GM18951 (cell line): Measurements from ENCODE around the gene WDR81.

ENCODE experiments used
- POLR2A ChIP-seq: IDR thresholded peaks from 4 replicates; pipeline ENCODE4 v1.6.1; 2011; ENCODE audit warnings: mild to moderate bottlenecking; ENCODE audit not compliant: insufficient read length, insufficient read depth; ENCODE audit errors: extremely low read depth
- in situ Hi-C: fragments of 300-500 bp; cut with MboI; formaldehyde crosslinking; loops from one replicate; pipeline ENCODE4 v1.12.0; 2022; ENCODE audit warnings: low sequenced_read_pairs, mixed read lengths, inconsistent platforms; ENCODE audit not compliant: unreplicated experiment

The WDR81 gene

DNA sequence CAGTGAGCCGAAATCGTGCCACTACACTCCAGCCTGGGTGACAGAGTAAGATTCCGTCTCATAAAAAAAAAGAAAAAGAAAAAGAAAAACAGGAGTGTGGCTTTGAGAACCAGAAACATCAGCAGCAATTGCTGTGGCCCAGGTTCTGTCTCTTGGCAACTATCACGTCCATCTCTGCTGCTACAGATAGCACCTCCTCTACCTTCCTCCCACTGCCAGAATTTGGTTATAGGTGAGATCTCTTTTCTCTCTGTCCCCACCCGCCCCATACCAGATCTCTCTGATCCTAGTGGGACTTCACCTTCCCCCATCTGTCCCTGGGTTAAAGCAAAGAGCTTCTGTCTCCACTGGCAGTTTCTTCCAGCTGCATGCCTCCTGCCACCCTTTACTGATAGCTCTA is 17.4 kb upstream of the WDR81 start:
- in situ Hi-C loops, result loop anchor here (25.0 kb wide), 1 partner anchor 330 kb away; the partner anchor contains the start of genes DPH1, OVCA2 and RTN4RL1
- TF ChIP-seq POLR2A, result no peak

DNA sequence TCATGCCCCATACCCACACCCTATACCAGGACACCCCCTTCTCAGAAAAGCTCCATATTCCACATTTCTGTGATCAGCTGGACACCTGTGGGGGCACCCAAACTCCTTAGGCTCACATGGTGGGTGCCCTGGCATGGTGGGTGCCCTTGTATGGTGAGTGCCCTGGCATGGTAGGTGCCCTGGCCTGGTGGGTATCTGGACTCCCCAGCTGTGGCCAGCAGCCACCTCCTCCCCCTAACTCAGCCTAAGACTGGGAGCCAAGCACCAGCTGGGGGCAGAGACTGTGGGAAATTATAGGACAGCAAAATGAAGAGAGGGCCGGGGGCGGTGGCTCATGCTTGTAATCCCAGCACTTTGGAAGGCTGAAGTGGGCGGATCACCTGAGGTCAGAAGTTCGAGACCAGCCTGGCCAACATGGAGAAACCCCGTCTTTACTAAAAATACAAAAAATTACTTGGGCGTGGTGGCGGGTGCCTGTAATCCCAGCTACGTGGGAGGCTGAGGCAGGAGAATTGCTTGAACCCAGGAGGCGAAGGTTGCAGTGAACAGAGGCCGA is 15.6 kb upstream of the WDR81 start:
- in situ Hi-C loops, result loop anchor here (25.0 kb wide), 1 partner anchor 328 kb away; the partner anchor contains the start of genes DPH1, OVCA2 and RTN4RL1

DNA sequence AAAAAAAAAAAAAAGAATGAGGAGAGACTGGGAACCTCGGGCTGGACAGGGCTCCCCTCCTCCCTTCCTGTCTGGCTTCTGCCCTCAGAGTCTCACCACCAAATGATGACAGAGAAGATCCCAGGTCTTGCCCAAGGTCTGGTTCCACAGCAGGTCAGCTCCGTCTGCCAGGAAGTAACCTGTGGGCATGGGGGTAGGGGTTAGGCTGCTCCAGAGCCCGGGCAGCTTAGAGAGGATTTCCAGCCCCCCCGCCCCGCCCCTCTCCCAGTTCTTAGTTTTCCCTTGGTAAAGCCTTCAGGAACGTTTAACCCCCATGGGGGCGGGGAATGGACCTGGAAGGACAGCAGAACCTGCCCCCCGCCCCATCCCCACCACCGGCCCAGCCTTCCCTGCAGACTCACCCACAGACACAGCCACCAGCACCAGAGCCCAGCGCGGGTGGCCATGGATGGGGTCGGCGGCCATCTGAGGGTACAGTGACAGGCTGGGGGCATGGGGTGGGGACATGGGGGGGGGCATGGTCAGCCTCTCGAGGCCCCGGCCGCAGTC is 15.0 kb upstream of the WDR81 start:
- in situ Hi-C loops, result loop anchor here (25.0 kb wide), 1 partner anchor 328 kb away; the partner anchor contains the start of genes DPH1, OVCA2 and RTN4RL1
- no peak for TF ChIP-seq POLR2A

DNA sequence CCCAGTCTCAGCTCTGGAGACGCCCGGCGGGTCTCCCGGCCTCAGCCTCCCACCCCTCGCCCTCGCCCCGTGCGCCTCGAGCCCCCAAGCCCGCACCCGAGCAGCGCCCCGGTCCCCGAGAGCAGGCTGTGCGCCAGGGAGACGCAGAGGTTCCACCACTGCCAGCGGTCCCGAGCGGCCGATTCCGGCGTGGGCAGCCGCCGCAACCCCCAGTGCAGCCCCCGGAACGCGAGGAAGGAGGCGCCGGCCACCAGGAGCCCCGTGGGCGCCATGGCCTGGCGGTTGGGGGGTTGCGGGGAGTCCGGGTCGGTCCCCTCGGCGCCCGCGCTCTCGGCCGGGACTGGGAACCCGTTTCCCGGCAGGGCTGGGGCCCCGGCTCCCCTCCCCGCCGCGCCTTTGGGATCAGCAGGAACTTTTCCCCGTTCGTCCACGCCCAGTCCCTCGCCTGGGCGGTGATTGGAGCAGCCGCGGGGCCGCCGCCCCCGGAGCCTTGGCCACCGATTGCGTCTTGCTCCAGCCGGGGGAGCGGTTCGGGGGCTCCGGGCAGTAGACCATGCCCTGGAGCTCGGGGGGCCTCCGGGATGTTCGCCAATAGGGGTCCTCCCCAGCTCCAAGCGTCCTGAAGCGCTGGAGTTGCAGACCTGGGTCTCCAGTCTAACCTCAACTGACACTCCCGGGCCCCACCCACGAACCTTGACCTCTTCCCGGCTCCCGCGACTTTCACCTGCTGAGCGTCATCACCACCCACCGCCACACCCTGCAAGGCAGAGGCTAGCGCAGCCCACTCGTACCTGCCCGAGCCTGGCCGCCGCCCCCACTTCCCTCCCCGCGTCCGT is 14.3 kb upstream of the WDR81 start, which contains the start of gene TLCD2:
Gene TLCD2, minus strand, starts transcription at position 407 of the 836 bp plus-strand sequence. Its CDS starts 135 bp downstream, at position 272.
- in situ Hi-C loops, result loop anchor here (25.0 kb wide), 1 partner anchor 327 kb away; the partner anchor contains the start of genes DPH1, OVCA2 and RTN4RL1
- TF ChIP-seq POLR2A, result no peak

- in situ Hi-C loops, result loop anchor here (25.0 kb wide), 1 partner anchor 326 kb away; the partner anchor contains the start of genes DPH1, OVCA2 and RTN4RL1
- TF ChIP-seq POLR2A, result no peak
Observed at GRCh38 chr17:1710807-1711553, 13.5 kb upstream of the WDR81 start.

DNA sequence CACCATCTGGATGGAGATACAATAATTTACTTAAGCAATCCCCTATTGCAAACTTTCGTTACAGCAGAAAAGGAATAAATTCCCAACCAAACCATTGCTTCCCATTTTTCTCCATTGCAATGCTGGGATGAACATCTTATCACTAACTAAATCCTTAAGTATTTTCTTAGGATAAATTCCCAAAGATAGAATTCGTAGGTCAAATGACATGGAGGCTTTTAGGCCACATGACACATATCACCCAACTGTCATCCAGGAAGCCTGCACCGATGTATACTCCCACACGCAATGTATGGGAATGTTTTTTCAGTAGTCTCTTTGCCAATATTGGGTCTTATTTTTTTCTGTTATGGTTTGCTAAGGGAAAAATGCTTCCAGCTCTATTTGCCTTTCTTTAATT is 12.7 kb upstream of the WDR81 start:
- in situ Hi-C loops, result loop anchor here (25.0 kb wide), 1 partner anchor 325 kb away; the partner anchor contains the start of genes DPH1, OVCA2 and RTN4RL1
- no peak for TF ChIP-seq POLR2A

- no peak for TF ChIP-seq POLR2A
- in situ Hi-C loops, result loop anchor here (25.0 kb wide), 1 partner anchor 325 kb away; the partner anchor contains the start of genes DPH1, OVCA2 and RTN4RL1
Observed at GRCh38 chr17:1712271-1712670, 12.2 kb upstream of the WDR81 start.

DNA sequence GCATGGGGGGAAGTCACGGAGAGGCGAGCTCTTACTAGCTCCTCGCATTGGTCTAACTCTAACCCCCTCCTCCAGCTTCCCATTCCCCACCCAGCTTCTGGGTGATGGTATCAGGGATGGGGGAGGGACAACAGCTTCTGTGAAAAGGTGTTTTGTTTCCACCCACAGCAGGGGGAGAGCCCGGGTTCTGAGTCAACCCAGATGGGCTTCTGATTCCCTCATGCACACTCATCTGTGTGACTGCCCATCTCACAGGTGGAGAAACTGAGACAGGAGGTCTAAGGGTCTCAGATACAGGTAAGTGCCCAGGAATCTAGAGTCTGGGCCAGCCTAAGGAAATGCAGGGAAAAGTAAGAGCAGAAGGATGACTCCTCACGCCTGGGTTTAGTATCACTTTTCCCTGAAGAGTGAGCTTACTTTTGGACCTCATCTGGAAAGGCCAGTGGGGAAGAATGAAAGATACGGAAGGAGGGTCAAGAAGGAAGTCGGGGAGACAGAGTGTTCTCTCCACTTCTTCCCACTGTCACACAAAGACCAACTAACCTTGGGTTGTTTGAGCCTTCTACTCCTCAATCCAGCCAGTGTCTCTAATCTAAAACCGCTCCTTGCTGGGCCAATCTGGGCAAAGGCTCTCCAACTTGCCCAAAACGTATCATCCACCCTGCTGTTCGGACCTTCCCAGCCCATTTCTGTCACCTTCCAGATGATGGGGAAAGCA is 11.2 kb upstream of the WDR81 start:
- TF ChIP-seq POLR2A, result no peak
- in situ Hi-C loops, result loop anchor here (25.0 kb wide), 1 partner anchor 324 kb away; the partner anchor contains the start of genes DPH1, OVCA2 and RTN4RL1

GRCh38 chr17:1713878-1714426 is 10.6 kb upstream of the WDR81 start:
- in situ Hi-C loops, result loop anchor here (25.0 kb wide), 1 partner anchor 323 kb away; the partner anchor contains the start of genes DPH1, OVCA2 and RTN4RL1
- no peak for TF ChIP-seq POLR2A

- in situ Hi-C loops, result loop anchor here (25.0 kb wide), 1 partner anchor 323 kb away; the partner anchor contains the start of genes DPH1, OVCA2 and RTN4RL1
- TF ChIP-seq POLR2A, result no peak
Observed at GRCh38 chr17:1714427-1714979, 10.0 kb upstream of the WDR81 start.
